Stomach (tissue), 9 donors: ENCODE measurements around the gene CCDC144A. TPM values are rescaled to one million over a fixed set of nuclear protein-coding genes. Genes with fewer than 3 reads are reported as not detected.
"Not testable (repeated sequence)": the region's sequence is repeated elsewhere in the genome, so short reads cannot be mapped to it uniquely, and the experiment has no call there.

Source experiments
- DNase-seq, 2 donors: peaks; one replicate each; pipeline versions ENCODE4 v3.0.0 to v3.0.0-alpha.2; 2013 to 2019
- H3K27ac ChIP-seq, 5 donors: fragments of 200-600 bp in 4 of 5; sonication (generic) in 4 of 5; one replicate each; pipeline ENCODE4 v1.5.1; 2013 to 2019; ENCODE audit warnings: mild to moderate bottlenecking in 1 of 5, moderate library complexity in 1 of 5
- H3K27me3 ChIP-seq, 3 donors: fragments of 200-600 bp; sonication (generic); one replicate each; pipeline ENCODE4 v1.5.1; 2017 to 2019; ENCODE audit warnings: mixed run types in 1 of 3
- H3K36me3 ChIP-seq, 4 donors: fragments of 200-600 bp; sonication (generic); 1 replicate in 3 of 4; 2 replicates in 1 of 4; pipeline ENCODE4 v1.5.1; 2016 to 2019
- H3K4me1 ChIP-seq, 4 donors: fragments of 200-600 bp; sonication (generic); one replicate each; pipeline ENCODE4 v1.5.1; 2016 to 2019
- H3K4me3 ChIP-seq, 4 donors: fragments of 200-600 bp; sonication (generic) in 3 of 4; one replicate each; pipeline ENCODE4 v1.5.1; 2016 to 2019; ENCODE audit warnings: mild to moderate bottlenecking in 1 of 4
- H3K9me3 ChIP-seq, 4 donors: fragments of 200-600 bp; sonication (generic); one replicate each; pipeline ENCODE4 v1.5.1; 2016 to 2019
- CTCF ChIP-seq, 7 experiments: fragments of 450-650 bp in 4 of 7; fragments of 200-600 bp in 3 of 7; sonication (generic) in 3 of 7; IDR thresholded peaks; one replicate each; pipeline ENCODE4 v1.5.1; 2016 to 2019; ENCODE audit warnings: antibody characterized with exemption in 7 of 7, control low read depth in 2 of 7, mild to moderate bottlenecking in 1 of 7
- whole genome bisulfite sequencing, 5 donors: extraction: QIAGEN DNeasy Blood & Tissue Kit in 3 of 5; methylation state at CpG; one replicate each; pipeline versions ENCODE4 v1.1.5 to v1.1.7; 2013 to 2018; 5-methylcytosine and 5-hydroxymethylcytosine counted together
- intact Hi-C: fragments of 100-400 bp; cut with DNase I; formaldehyde crosslinking; loops from one replicate; pipeline ENCODE4 v1.15.1; 2023; ENCODE audit warnings: low total_unique reads
- polyA plus RNA-seq, 3 donors: library from polyadenylated mRNA; stranded (reverse); fragments of 200-250 nt; gene quantifications; one replicate each; pipeline ENCODE4 v1.2.3, GENCODE V29; 2013
- total RNA-seq, 5 donors: library from RNA; depleted of rRNA; stranded (reverse); fragments of >200 nt; gene quantifications; one replicate each; pipeline versions ENCODE4 v1.1.0 to v1.2.3, GENCODE V29; 2014 to 2016
- donor health status: healthy with polysubstance abuse.
- donor health status: Bipolar disorder and iron deficiency.
- donor health status: healthy.

Gene CCDC144A
- total and polyA plus RNA-seq, 8 donors, result 0.23 to 70.1 (median 2.9) TPM; not detected in 2

GRCh38 chr17:16751224-16751923 lies 61.3 kb downstream of the CCDC144A start:
- H3K4me1 ChIP-seq, H3K27ac ChIP-seq, H3K9me3 ChIP-seq, H3K36me3 ChIP-seq, intact Hi-C loops, H3K4me3 ChIP-seq: not testable (repeated sequence)
- peaks cover 0 to 18% (median 0%) of the 10 kb centered on the region in 3 donors for H3K27me3 ChIP-seq
- DNase-seq, result peak in 1 of 2 donors; percentile 39
- 0 to 37% (median 30%) methylated on average over 2 to 10 of the region's 10 CpGs for WGBS, 5 donors
- TF ChIP-seq CTCF (IDR thresholded peaks at IDR 0.05), result peak in 4 of 7 experiments; percentile 19 to 40 (median 32)

GRCh38 chr17:16751924-16752287 lies 61.9 kb downstream of the CCDC144A start:
- H3K9me3 ChIP-seq, H3K36me3 ChIP-seq, H3K4me1 ChIP-seq, intact Hi-C loops, H3K4me3 ChIP-seq, H3K27ac ChIP-seq, DNase-seq: not testable (repeated sequence)
- H3K27me3 ChIP-seq, result peaks cover 0 to 13% (median 0%) of the 10 kb centered on the region in 3 donors
- WGBS, 5 donors, result 60 to 94% (median 90%) methylated on average over 1 to 10 of the region's 10 CpGs

DNA sequence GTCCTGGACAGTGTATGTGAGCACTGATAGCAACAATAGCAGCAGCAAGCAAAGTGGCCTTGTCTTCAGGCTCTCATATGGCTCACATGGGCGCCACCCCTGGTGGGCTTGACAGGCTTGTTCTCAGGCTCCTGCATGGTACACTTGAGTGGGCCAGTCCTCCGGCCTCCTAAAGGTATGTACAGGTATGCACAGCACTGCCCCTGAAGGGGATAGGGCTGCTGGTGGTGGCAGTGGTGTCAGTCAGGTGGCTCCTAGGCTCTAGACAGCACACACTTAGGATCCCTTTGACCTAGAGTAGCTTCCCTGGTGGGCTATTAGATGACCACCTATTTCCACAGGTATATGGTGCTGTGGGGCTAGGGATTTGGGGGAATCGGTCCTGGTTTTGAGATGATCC lies 67.5 kb downstream of the CCDC144A start:
- H3K4me3 ChIP-seq, H3K27ac ChIP-seq, H3K36me3 ChIP-seq, H3K27me3 ChIP-seq, intact Hi-C loops, DNase-seq, H3K9me3 ChIP-seq, H3K4me1 ChIP-seq: not testable (repeated sequence)
- 76 to 100% (median 92%) methylated on average over 1 to 3 of the region's 3 CpGs; no CpG with 5 or more reads in 1 of the 5 donors for WGBS, 5 donors

DNA sequence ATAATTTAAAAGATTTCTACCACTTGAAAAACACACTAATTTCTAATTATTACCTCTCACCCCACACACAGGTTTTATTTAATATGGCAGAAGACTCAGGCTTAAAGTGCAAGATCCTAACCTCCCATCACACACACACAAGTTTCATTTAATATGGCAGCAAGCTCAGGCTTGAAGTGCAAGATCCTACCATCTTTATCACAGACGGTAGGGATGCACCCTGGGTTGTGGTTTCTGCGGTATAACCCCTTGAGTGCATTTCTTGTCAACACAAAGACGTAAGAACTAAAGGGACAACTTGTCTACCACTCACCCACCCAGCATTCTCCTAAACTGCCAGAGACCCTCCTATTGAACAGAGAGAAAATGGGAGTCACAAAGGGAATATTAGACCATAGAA lies 68.1 kb downstream of the CCDC144A start:
- 88 to 98% (median 93%) methylated on average over 2 to 3 of the region's 3 CpGs for WGBS, 5 donors
- not testable (repeated sequence) for DNase-seq

GRCh38 chr17:16768290-16769175 lies 78.5 kb downstream of the CCDC144A start:
- H3K4me3 ChIP-seq, DNase-seq, intact Hi-C loops, H3K36me3 ChIP-seq, H3K27me3 ChIP-seq, H3K27ac ChIP-seq, H3K4me1 ChIP-seq, H3K9me3 ChIP-seq: not testable (repeated sequence)
- 0 to 81% (median 67%) methylated on average over 1 to 2 of the region's 2 CpGs; no CpG with 5 or more reads in 1 of the 5 donors for WGBS, 5 donors

More for the DNA sequence above, 68.1 kb downstream of the CCDC144A start:
- H3K27ac ChIP-seq, H3K4me3 ChIP-seq, H3K4me1 ChIP-seq, intact Hi-C loops, H3K27me3 ChIP-seq, H3K9me3 ChIP-seq, H3K36me3 ChIP-seq: not testable (repeated sequence)

GRCh38 chr17:16772394-16773145 lies 82.5 kb downstream of the CCDC144A start:
- H3K9me3 ChIP-seq, H3K36me3 ChIP-seq, H3K27ac ChIP-seq, H3K27me3 ChIP-seq, H3K4me3 ChIP-seq, DNase-seq, H3K4me1 ChIP-seq, intact Hi-C loops: not testable (repeated sequence)
- WGBS, 5 donors, result 59 to 65% (median 60%) methylated on average over 1 to 2 of the region's 4 CpGs; no CpG with 5 or more reads in 1 of the 5 donors

DNA sequence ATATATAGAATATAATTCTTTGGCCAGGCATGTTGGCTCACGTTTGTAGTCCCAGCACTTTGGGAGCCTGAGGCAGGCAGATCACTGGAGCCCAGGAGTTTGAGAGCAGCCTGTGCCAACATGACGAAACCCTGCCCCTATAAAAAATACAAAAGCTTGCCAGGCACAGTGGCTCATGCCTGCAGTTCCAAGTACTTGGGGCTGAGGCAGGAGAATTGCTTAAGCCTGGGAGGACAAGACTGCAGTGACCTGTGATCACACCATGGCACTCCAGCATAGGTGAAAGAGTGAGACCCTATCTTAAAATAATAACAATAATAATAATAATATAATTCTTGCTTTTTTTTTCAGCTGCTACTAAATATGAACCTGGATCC lies 83.1 kb downstream of the CCDC144A start:
- DNase-seq, H3K4me3 ChIP-seq, H3K9me3 ChIP-seq, H3K4me1 ChIP-seq, H3K36me3 ChIP-seq, H3K27ac ChIP-seq, intact Hi-C loops, H3K27me3 ChIP-seq: not testable (repeated sequence)
- no CpG with 5 or more reads among the region's 2 CpGs for WGBS, 5 donors

- H3K4me1 ChIP-seq, H3K27ac ChIP-seq, H3K9me3 ChIP-seq, H3K4me3 ChIP-seq, H3K36me3 ChIP-seq, DNase-seq, intact Hi-C loops, H3K27me3 ChIP-seq: not testable (repeated sequence)
- WGBS, 5 donors, result 59 to 74% (median 65%) methylated on average over 3 to 5 of the region's 5 CpGs
Observed at GRCh38 chr17:16787851-16788250, 97.8 kb downstream of the CCDC144A start.

GRCh38 chr17:16788889-16789536 lies 99.0 kb downstream of the CCDC144A start:
- H3K4me1 ChIP-seq, H3K27ac ChIP-seq: not testable (repeated sequence)
- WGBS, 5 donors, result 60 to 89% (median 86%) methylated on average over 1 to 6 of the region's 11 CpGs

GRCh38 chr17:16789622-16790021 lies 99.6 kb downstream of the CCDC144A start:
- H3K9me3 ChIP-seq, H3K27ac ChIP-seq, H3K27me3 ChIP-seq, intact Hi-C loops, H3K4me1 ChIP-seq, DNase-seq, H3K4me3 ChIP-seq, H3K36me3 ChIP-seq: not testable (repeated sequence)
- 78 to 94% (median 80%) methylated on average over 1 to 3 of the region's 3 CpGs for WGBS, 5 donors

More at GRCh38 chr17:16788889-16789536, 99.0 kb downstream of the CCDC144A start:
- H3K9me3 ChIP-seq, DNase-seq, H3K4me3 ChIP-seq, intact Hi-C loops, H3K27me3 ChIP-seq, H3K36me3 ChIP-seq: not testable (repeated sequence)
